Measurements from ENCODE around the gene RNF169. TPM values are rescaled to one million over a fixed set of nuclear protein-coding genes. Genes with fewer than 3 reads are reported as not detected.
A peak's percentile ranks its signal among the peaks of the same experiment; 100 is the strongest.

RNF169 gene
- total and polyA plus RNA-seq, 9 of the 15 experiments (the other 6 are each of a cell fraction or from before 2014, with no cell fraction given), result 0.68 to 18.1 (median 10.1) TPM

GRCh38 chr11:74871037-74871436 lies 122.4 kb downstream of the RNF169 start (continued):
- no peak for TF ChIP-seq PRDM10 (IDR thresholded peaks at IDR 0.05; ENCODE audit: partially characterized antibody)
- TF ChIP-seq ZEB2 (IDR thresholded peaks at IDR 0.05), result 0 out of 2 replicates have a peak, but pooled peaks have one; percentile 30
- no peak for TF ChIP-seq ERF (CRISPR knock-in tag; IDR thresholded peaks at IDR 0.05)
- no peak for TF ChIP-seq SETDB1 (IDR thresholded peaks at IDR 0.05; ENCODE audit: low read length)
- peak; percentile 57; the same call in 1 of the 2 replicates for TF ChIP-seq HLTF (IDR thresholded peaks at IDR 0.05)
- TF ChIP-seq CBX5 (IDR thresholded peaks at IDR 0.05; ENCODE audit: borderline replicate concordance, low read depth), result peak; percentile 99
- TF ChIP-seq ZFP36 (IDR thresholded peaks at IDR 0.05; ENCODE audit: low read depth, low read length, partially characterized antibody), result peak; percentile 62
- no peak for TF ChIP-seq CCNT2 (IDR thresholded peaks at IDR 0.05; ENCODE audit: borderline replicate concordance, extremely low read depth, insufficient read length, low read depth, low read length)

GRCh38 chr11:74877132-74877531 lies 128.5 kb downstream of the RNF169 start:
- CTCF ChIA-PET (ENCODE audit: low intra/inter-chr PET ratio), result interaction anchor here (0.7 kb wide), 1 partner anchor 243 kb away, joined by 4 read pairs; no protein-coding TSS in a partner anchor
- in situ Hi-C loops (cut with MboI), result no loop called here
- TF ChIP-seq TFAM (CRISPR knock-in tag; conservative IDR thresholded peaks at IDR 0.05), result no peak
- TF ChIP-seq SUPT5H (IDR thresholded peaks at IDR 0.05), result no peak
- peak; percentile 82 for TF ChIP-seq TRIM28 (IDR thresholded peaks at IDR 0.05)
- TF ChIP-seq BCLAF1 (IDR thresholded peaks at IDR 0.05; ENCODE audit: borderline replicate concordance in 1 of 2, control insufficient read depth in 1 of 2, low read depth in 2 of 2, low read length in 1 of 2), result no peak
- peak in 2 of 3 experiments; percentile 45 to 55; a peak in 3 of 6 replicates for TF ChIP-seq CTCF (IDR thresholded peaks at IDR 0.05 in 2 of 3, conservative IDR thresholded peaks at IDR 0.05 in 1 of 3; ENCODE audit: insufficient read depth in 2 of 3, low read depth in 1 of 3, low read length in 3 of 3)
- no peak for TF ChIP-seq MTA1 (IDR thresholded peaks at IDR 0.05; ENCODE audit: borderline replicate concordance)

More at GRCh38 chr11:74877132-74877531, 128.5 kb downstream of the RNF169 start:
- no TSS peak for BruUV-seq (replicated peaks)
- Histone ChIP-seq H2AFZ (ENCODE audit: low read depth, low read length) (no peak overlapping the region), H3K9me3 (replicated peaks; ENCODE audit: control insufficient read depth, insufficient read depth, low read depth, low read length) (peaks cover 13% of the 10 kb centered on the region), H3K9ac (ENCODE audit: insufficient read depth in 1 of 2, low read depth in 2 of 2, low read length in 2 of 2) (no peak overlapping the region), H3K4me3 (no peak overlapping the region), H3K27ac (ENCODE audit: extremely low read depth, low read depth, low read length) (no peak overlapping the region), H4K20me1 (replicated peaks; ENCODE audit: control insufficient read depth, insufficient read depth, low read length) (no peaks in the 10 kb centered on the region), H3K79me2 (ENCODE audit: control insufficient read depth, insufficient read depth, low read length) (no peaks in the 10 kb centered on the region), H3K4me2 (ENCODE audit: insufficient read depth, low read length) (no peak overlapping the region), H3K9me1 (ENCODE audit: control insufficient read depth, insufficient read depth, low read length) (no peaks in the 10 kb centered on the region), H3K36me3 (ENCODE audit: control insufficient read depth, insufficient read depth, low read length) (peaks cover 2% of the 10 kb centered on the region; the same call in 1 of the 3 replicates), H3K4me1 (replicated peaks in 1 of 2; ENCODE audit: control insufficient read depth in 2 of 2, insufficient read depth in 2 of 2, low read length in 2 of 2) (no peaks in the 10 kb centered on the region), H3K27me3 (ENCODE audit: control insufficient read depth in 2 of 2, insufficient read depth in 2 of 2, low read length in 2 of 2) (no peaks in the 10 kb centered on the region)
- DNase-seq (ENCODE audit: extremely low read depth in 1 of 4, low spot score in 3 of 4) (peak; percentile 32 to 59 (median 56)), FAIRE-seq (no peak), ATAC-seq (no peak)
- intact Hi-C loops (cut with micrococcal nuclease), result no loop called here
- whole genome bisulfite sequencing (ENCODE audit: insufficient coverage, low coverage, missing lambda C conversion rate), result 17% methylated on average over 1 of the region's 1 CpG
- POLR2A ChIA-PET, result no interaction called here

Measured in K562 (cell line).